ENCODE results near the gene AMBP. TPM values are rescaled to one million over a fixed set of nuclear protein-coding genes. Genes with fewer than 3 reads are reported as not detected.

Gene AMBP
- total RNA-seq, 1 experiment from 2014 or later, result 0.20 TPM

DNA sequence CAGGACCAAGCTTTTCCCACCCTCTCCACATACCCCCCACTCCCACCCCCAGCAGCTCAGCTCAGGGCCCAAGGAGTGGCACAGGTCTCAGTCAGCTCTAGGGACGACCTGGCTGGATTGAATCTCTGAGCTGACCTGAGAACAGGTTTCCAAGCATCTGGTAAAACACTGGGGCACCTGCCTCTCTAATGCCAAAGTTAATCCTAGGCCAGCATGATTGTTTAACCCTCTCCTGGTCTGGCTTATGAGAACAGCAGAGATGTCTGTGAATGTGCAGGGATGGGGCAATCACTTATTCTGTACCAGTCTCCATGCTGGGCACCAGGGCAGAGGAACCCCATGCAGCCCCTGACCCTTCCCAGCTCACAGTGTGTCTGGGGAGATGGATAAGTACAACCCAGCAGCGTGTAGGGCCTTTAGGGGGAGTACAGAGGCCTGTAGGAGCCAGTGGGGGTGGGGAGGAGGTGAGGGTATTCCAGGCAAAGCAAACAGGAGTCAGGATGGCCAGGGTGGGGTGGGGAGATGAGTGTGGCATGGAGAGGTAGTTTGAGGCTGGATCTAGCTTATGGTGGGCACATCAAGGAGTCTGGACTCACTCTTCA is 21.7 kb upstream of the AMBP start:
- H3K4me2 ChIP-seq (ENCODE audit: insufficient read depth, insufficient read length, low read length), result no peak overlapping the region
- TF ChIP-seq, protein P1, sequence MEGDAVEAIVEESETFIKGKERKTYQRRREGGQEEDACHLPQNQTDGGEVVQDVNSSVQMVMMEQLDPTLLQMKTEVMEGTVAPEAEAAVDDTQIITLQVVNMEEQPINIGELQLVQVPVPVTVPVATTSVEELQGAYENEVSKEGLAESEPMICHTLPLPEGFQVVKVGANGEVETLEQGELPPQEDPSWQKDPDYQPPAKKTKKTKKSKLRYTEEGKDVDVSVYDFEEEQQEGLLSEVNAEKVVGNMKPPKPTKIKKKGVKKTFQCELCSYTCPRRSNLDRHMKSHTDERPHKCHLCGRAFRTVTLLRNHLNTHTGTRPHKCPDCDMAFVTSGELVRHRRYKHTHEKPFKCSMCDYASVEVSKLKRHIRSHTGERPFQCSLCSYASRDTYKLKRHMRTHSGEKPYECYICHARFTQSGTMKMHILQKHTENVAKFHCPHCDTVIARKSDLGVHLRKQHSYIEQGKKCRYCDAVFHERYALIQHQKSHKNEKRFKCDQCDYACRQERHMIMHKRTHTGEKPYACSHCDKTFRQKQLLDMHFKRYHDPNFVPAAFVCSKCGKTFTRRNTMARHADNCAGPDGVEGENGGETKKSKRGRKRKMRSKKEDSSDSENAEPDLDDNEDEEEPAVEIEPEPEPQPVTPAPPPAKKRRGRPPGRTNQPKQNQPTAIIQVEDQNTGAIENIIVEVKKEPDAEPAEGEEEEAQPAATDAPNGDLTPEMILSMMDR (conservative IDR thresholded peaks at IDR 0.05), result no peak

More for the DNA sequence above, 21.7 kb upstream of the AMBP start:
- Histone ChIP-seq H2BK5ac (ENCODE audit: insufficient read length, low read length) (no peak overlapping the region), H4K91ac (ENCODE audit: insufficient read length, low read depth, low read length) (no peak overlapping the region), H3T11ph (ENCODE audit: low read length) (no peak overlapping the region), H3K23ac (ENCODE audit: insufficient read length, low read depth, low read length) (no peak overlapping the region), H4K8ac (replicated peaks; ENCODE audit: insufficient read length, low read depth, low read length) (no peak overlapping the region), H3K23me2 (ENCODE audit: insufficient read length, low read depth, low read length, poor library complexity, severe bottlenecking) (peaks cover 7% of the 10 kb centered on the region), H3K56ac (ENCODE audit: insufficient read length, low read depth, low read length) (no peak overlapping the region), H2BK20ac (ENCODE audit: low read depth, low read length, poor library complexity, severe bottlenecking) (no peak overlapping the region), H3K27me3 (ENCODE audit: insufficient read depth, low read length) (peaks cover 3% of the 10 kb centered on the region; the same call in 1 of the 2 replicates), H2BK15ac (ENCODE audit: low read depth, low read length) (no peak overlapping the region), H3K4ac (ENCODE audit: low read depth, low read length) (no peak overlapping the region), H3K79me1 (ENCODE audit: insufficient read depth, low read depth, low read length, poor library complexity, severe bottlenecking) (no peaks in the 10 kb centered on the region), H3K27ac (ENCODE audit: insufficient read length, low read depth, low read length) (no peak overlapping the region), H3K79me2 (ENCODE audit: insufficient read depth, low read length) (no peaks in the 10 kb centered on the region), H3K18ac (ENCODE audit: insufficient read length, low read depth, low read length) (no peak overlapping the region), H2AFZ (ENCODE audit: low read length) (no peak overlapping the region), H2AK5ac (ENCODE audit: insufficient read length, low read length) (no peak overlapping the region), H2BK120ac (ENCODE audit: low read depth, low read length, poor library complexity, severe bottlenecking) (no peak overlapping the region), H3K14ac (ENCODE audit: insufficient read depth, low read length) (no peak overlapping the region), H3K4me1 (ENCODE audit: insufficient read depth, low read length) (0 out of 2 replicates have a peak, but pooled peaks cover 2% of the 10 kb centered on the region), H3K9ac (ENCODE audit: extremely low read depth, insufficient read length, low read length) (no peak overlapping the region), H4K5ac (ENCODE audit: insufficient read length, low read depth, low read length) (no peak overlapping the region), H4K20me1 (ENCODE audit: control insufficient read depth, insufficient read depth, insufficient read length) (no peaks in the 10 kb centered on the region), H2BK12ac (ENCODE audit: insufficient read length, low read depth, low read length) (no peak overlapping the region), H3K9me3 (ENCODE audit: control insufficient read depth, low read depth, low read length) (no peaks in the 10 kb centered on the region)
- H3K9me3 Mint-ChIP-seq, result peaks cover 12% of the 10 kb centered on the region in 2 experiments
- WGBS (ENCODE audit: extremely low coverage, insufficient read length, low lambda C conversion rate), result no CpG with 5 or more reads among the region's 2 CpGs
- no peak overlapping the region for H3K27ac Mint-ChIP-seq
- peaks cover 2 to 9% (median 3%) of the 10 kb centered on the region in 3 experiments; a peak in 4 of 7 replicates for H3K36me3 Mint-ChIP-seq (ENCODE audit: insufficient read depth in 1 of 3, low read depth in 3 of 3)
- H3K4me1 Mint-ChIP-seq, result peaks cover 8 to 22% of the 10 kb centered on the region in 2 experiments
- no peak for DNase-seq
- no peak overlapping the region for H3K4me3 Mint-ChIP-seq
- peaks cover 78% of the 10 kb centered on the region for H3K27me3 Mint-ChIP-seq (ENCODE audit: low read depth)
